K562 (cell line): ENCODE results near the gene AMOTL1. TPM values are rescaled to one million over a fixed set of nuclear protein-coding genes. Genes with fewer than 3 reads are reported as not detected.

ENCODE experiments used
- ASH1L ChIP-seq: fragments of 450-650 bp; IDR thresholded peaks from 2 replicates; pipeline ENCODE4 v1.6.1; 2018; ENCODE audit warnings: borderline replicate concordance, mild to moderate bottlenecking, low read depth; ENCODE audit not compliant: partially characterized antibody
- CBX1 ChIP-seq: sonication (generic); IDR thresholded peaks from 2 replicates; pipeline ENCODE4 v1.6.1; 2016; ENCODE audit warnings: antibody characterized with exemption, low read depth, mild to moderate bottlenecking
- CEBPB ChIP-seq: fragments of 450-650 bp; IDR thresholded peaks from 2 replicates; pipeline ENCODE4 v1.6.1; 2016; ENCODE audit warnings: missing genetic modification characterization, missing compliant biosample characterization
- ELK1 ChIP-seq: sonication (generic); formaldehyde crosslinking; IDR thresholded peaks from 2 replicates; pipeline ENCODE4 v1.8.1; 2022; ENCODE audit warnings: missing genetic modification reagents
- ESRRA ChIP-seq: fragments of 450-650 bp; IDR thresholded peaks from 2 replicates; pipeline ENCODE4 v1.6.1; 2014; ENCODE audit warnings: low read depth, mild to moderate bottlenecking, moderate library complexity, borderline replicate concordance
- ESRRB ChIP-seq: fragments of 250-450 bp; sonication (Bioruptor Pico); IDR thresholded peaks from 2 replicates; pipeline ENCODE4 v1.5.0; 2020; ENCODE audit warnings: mild to moderate bottlenecking, moderate library complexity, borderline replicate concordance
- HDGF ChIP-seq: fragments of 450-650 bp; IDR thresholded peaks from 2 replicates; pipeline ENCODE4 v1.6.1; 2016
- MYBL2 ChIP-seq, 2 experiments: fragments of 450-650 bp in 1 of 2; sonication (generic) in 1 of 2; formaldehyde crosslinking in 1 of 2; IDR thresholded peaks; 2 replicates each; pipeline versions ENCODE4 v1.6.1 to v1.8.1; 2017 to 2022; ENCODE audit warnings: borderline replicate concordance in 1 of 2, inconsistent platforms in 1 of 2, low read depth in 1 of 2, mild to moderate bottlenecking in 1 of 2, missing genetic modification reagents in 1 of 2, moderate library complexity in 1 of 2
- MYC ChIP-seq, 2 experiments: fragments of 250-450 bp in 1 of 2; sonication (Bioruptor Pico) in 1 of 2; IDR thresholded peaks; 2 replicates each; pipeline versions ENCODE4 v1.5.1 to v1.6.1; 2012 to 2021; ENCODE audit warnings: low read depth in 2 of 2, borderline replicate concordance in 1 of 2, improper control_type of control experiment in 1 of 2, low read length in 1 of 2, mild to moderate bottlenecking in 1 of 2, moderate library complexity in 1 of 2
- NFE2 ChIP-seq: IDR thresholded peaks from 2 replicates; pipeline ENCODE4 v1.6.1; 2014; ENCODE audit warnings: antibody characterized with exemption, low read depth
- NFRKB ChIP-seq: fragments of 450-650 bp; IDR thresholded peaks from 2 replicates; pipeline ENCODE4 v1.6.1; 2016; ENCODE audit warnings: low read depth
- POLR2AphosphoS5 ChIP-seq: IDR thresholded peaks from 2 replicates; pipeline ENCODE4 v1.6.1; 2011; ENCODE audit warnings: mild to moderate bottlenecking, low read depth, low read length, moderate library complexity; ENCODE audit not compliant: control insufficient read depth, insufficient read depth
- RBM25 ChIP-seq: fragments of 200-400 bp; formaldehyde crosslinking; IDR thresholded peaks from 2 replicates; pipeline ENCODE4 v1.6.1; 2018; ENCODE audit warnings: low read length, low read depth, moderate library complexity; ENCODE audit not compliant: severe bottlenecking
- SAFB ChIP-seq: fragments of 200-400 bp; formaldehyde crosslinking; IDR thresholded peaks from 2 replicates; pipeline ENCODE4 v1.6.1; 2017; ENCODE audit warnings: low read depth, low read length, borderline replicate concordance
- SMAD2 ChIP-seq: fragments of 150-350 bp; IDR thresholded peaks from 2 replicates; pipeline ENCODE4 v1.6.1; 2014; ENCODE audit warnings: low read depth, mild to moderate bottlenecking, low read length
- SMARCB1 ChIP-seq: IDR thresholded peaks from 2 replicates; pipeline ENCODE4 v1.6.1; 2011; ENCODE audit warnings: improper control_type of control experiment, low read depth; ENCODE audit not compliant: insufficient read length
- SRSF3 ChIP-seq: fragments of 200-400 bp; formaldehyde crosslinking; IDR thresholded peaks from 2 replicates; pipeline ENCODE4 v1.6.1; 2016; ENCODE audit warnings: mild to moderate bottlenecking, low read length, moderate library complexity; ENCODE audit not compliant: insufficient read depth
- TEAD1 ChIP-seq, 2 experiments: fragments of 450-650 bp in 1 of 2; sonication (generic) in 1 of 2; formaldehyde crosslinking; IDR thresholded peaks; 2 replicates each; pipeline versions ENCODE4 v1.4.0 to v1.8.0; 2020 to 2022; ENCODE audit warnings: mild to moderate bottlenecking in 2 of 2, missing genetic modification reagents in 1 of 2
- TEAD2 ChIP-seq: fragments of 450-650 bp; IDR thresholded peaks from 2 replicates; pipeline ENCODE4 v1.6.1; 2016; ENCODE audit warnings: missing genetic modification characterization, control low read depth, missing compliant biosample characterization
- TRIM25 ChIP-seq: fragments of 450-650 bp; IDR thresholded peaks from 2 replicates; pipeline ENCODE4 v1.7.0; 2016; ENCODE audit warnings: borderline replicate concordance
- ZBED1 ChIP-seq: IDR thresholded peaks from 2 replicates; pipeline ENCODE4 v1.6.1; 2014
- ZKSCAN3 ChIP-seq: fragments of 250-450 bp; sonication (Bioruptor Pico); IDR thresholded peaks from 2 replicates; pipeline ENCODE4 v1.4.0; 2020
- ZNF263 ChIP-seq: sonication (generic); formaldehyde crosslinking; IDR thresholded peaks from 2 replicates; pipeline ENCODE4 v1.8.0; 2022; ENCODE audit warnings: mild to moderate bottlenecking, missing genetic modification reagents, borderline replicate concordance
- ZNF347 ChIP-seq: fragments of 450-650 bp; formaldehyde crosslinking; IDR thresholded peaks from 2 replicates; pipeline ENCODE4 v1.4.0; 2020; ENCODE audit warnings: low read depth, mild to moderate bottlenecking, moderate library complexity
- ZNF586 ChIP-seq: fragments of 450-650 bp; formaldehyde crosslinking; conservative IDR thresholded peaks from 2 replicates; pipeline ENCODE4 v1.4.0; 2020; ENCODE audit warnings: mild to moderate bottlenecking, moderate library complexity
- ZSCAN32 ChIP-seq: fragments of 450-650 bp; formaldehyde crosslinking; IDR thresholded peaks from 2 replicates; pipeline ENCODE4 v1.4.0; 2020; ENCODE audit warnings: mild to moderate bottlenecking, moderate library complexity
- polyA plus RNA-seq, 8 experiments: library from polyadenylated mRNA; depleted of rRNA in 4 of 8; stranded (reverse) in 5 of 8; unstranded in 3 of 8; fragments of >200 nt; fragmentation: Nextera tagmentation in 2 of 8; fragmentation: Illumina TruSeq in 1 of 8; extraction: Ambion mirVana in 2 of 8; extraction: Trizol in 1 of 8; gene quantifications; 2 replicates each; pipeline versions ENCODE4 v1.2.1 to v1.2.3, GENCODE V29; 2011 to 2014; ENCODE audit warnings: inconsistent platforms in 1 of 8, missing spikeins in 1 of 8
- total RNA-seq, 7 experiments: library from RNA; depleted of rRNA in 6 of 7; stranded (reverse); fragments of >200 nt in 6 of 7; fragmentation: Illumina TruSeq in 2 of 7; extraction: Trizol in 2 of 7; gene quantifications; 2 replicates each; pipeline versions ENCODE4 v1.2.1 to v1.2.3, GENCODE V29; 2011 to 2021; ENCODE audit warnings: low replicate concordance in 1 of 7

AMOTL1 gene
- total and polyA plus RNA-seq, 9 of the 15 experiments (the other 6 are each of a cell fraction or from before 2014, with no cell fraction given) = 4.0 to 35.4 (median 14.0) TPM

- TF ChIP-seq ELK1 (CRISPR knock-in tag) = no peak
- TF ChIP-seq ZSCAN32 (CRISPR knock-in tag) = no peak
- TF ChIP-seq ZNF586 = no peak
- TF ChIP-seq NFRKB = no peak
- peak in 1 of 2 experiments; percentile 4; a peak in 1 of 4 replicates for TF ChIP-seq TEAD1 (CRISPR knock-in tag; IDR thresholded peaks at IDR 0.05)
- no peak for TF ChIP-seq ZNF347
- no peak for TF ChIP-seq ESRRB
- TF ChIP-seq SMARCB1 = no peak
- TF ChIP-seq ESRRA = no peak
- TF ChIP-seq POLR2AphosphoS5 = 0 out of 2 replicates have a peak, but pooled peaks have one; percentile 20
- TF ChIP-seq TRIM25 = no peak
- TF ChIP-seq CEBPB (tag) = peak; percentile 78
- TF ChIP-seq ZKSCAN3 (CRISPR knock-in tag) = no peak
- no peak for TF ChIP-seq MYBL2 (IDR thresholded peaks at IDR 0.05; ENCODE audit: low read depth)
- TF ChIP-seq MYBL2 (CRISPR knock-in tag; IDR thresholded peaks at IDR 0.05; ENCODE audit: borderline replicate concordance) = no peak
- TF ChIP-seq MYC (IDR thresholded peaks at IDR 0.05; ENCODE audit: low read depth, low read length) = peak; percentile 36; the same call in 1 of the 2 replicates
- 0 out of 2 replicates have a peak, but pooled peaks have one; percentile 23 for TF ChIP-seq MYC (CRISPR knock-in tag; IDR thresholded peaks at IDR 0.05; ENCODE audit: borderline replicate concordance, low read depth)
- TF ChIP-seq NFE2 = peak; percentile 64
- TF ChIP-seq TEAD2 = peak; percentile 53; the same call in 1 of the 2 replicates
- no peak for TF ChIP-seq ZNF263 (CRISPR knock-in tag)
- no peak for TF ChIP-seq HDGF
- no peak for TF ChIP-seq SMAD2
- TF ChIP-seq SRSF3 = no peak
- TF ChIP-seq ASH1L = no peak
- TF ChIP-seq ZBED1 = no peak
- no peak for TF ChIP-seq RBM25
- no peak for TF ChIP-seq CBX1
- TF ChIP-seq SAFB = no peak
Observed at GRCh38 chr11:94731880-94732601, 36.1 kb upstream of the AMOTL1 start (continued).
